Colonic mucosa (tissue), 4 donors: ENCODE data around the gene PARK7. TPM values are rescaled to one million over a fixed set of nuclear protein-coding genes. Genes with fewer than 3 reads are reported as not detected.
"Not testable (repeated sequence)": the region's sequence is repeated elsewhere in the genome, so short reads cannot be mapped to it uniquely, and the experiment has no call there.

Source experiments
- DNase-seq: peaks from one replicate; pipeline ENCODE4 v3.0.0-alpha.2; 2020
- H3K27ac ChIP-seq: fragments of 200-600 bp; one replicate; pipeline ENCODE4 v1.8.0; 2021
- H3K27me3 ChIP-seq: fragments of 200-600 bp; one replicate; pipeline ENCODE4 v1.8.0; 2021
- H3K36me3 ChIP-seq: fragments of 200-600 bp; one replicate; pipeline ENCODE4 v1.8.0; 2021
- H3K4me1 ChIP-seq: fragments of 200-600 bp; one replicate; pipeline ENCODE4 v1.8.0; 2021; ENCODE audit warnings: mild to moderate bottlenecking
- H3K4me3 ChIP-seq: fragments of 200-600 bp; one replicate; pipeline ENCODE4 v1.8.0; 2021
- H3K9ac ChIP-seq, 2 donors: one replicate each; pipeline ENCODE4 v1.7.0; 2013; ENCODE audit warnings: control low read depth in 2 of 2, low read depth in 2 of 2, low read length in 2 of 2
- H3K9me3 ChIP-seq: fragments of 200-600 bp; one replicate; pipeline ENCODE4 v1.8.0; 2021
- intact Hi-C: fragments of 100-400 bp; cut with DNase I; formaldehyde crosslinking; loops from one replicate; pipeline ENCODE4 v1.14.1; 2022
- total RNA-seq, 2 donors: library from RNA; stranded (reverse); fragmentation: NEBNext Ultra II Directional in 1 of 2; extraction: Animal tissue kit (Norgen Biotek cat#: 25700) in 1 of 2; gene quantifications; one replicate each; pipeline ENCODE4 v1.2.1, GENCODE V29; 2021
- TF ChIP-seq, protein P1 (sequence below): fragments of 200-600 bp; IDR thresholded peaks from one replicate; pipeline ENCODE4 v1.8.0; 2022; ENCODE audit warnings: antibody characterized with exemption, mild to moderate bottlenecking
- donor health status: healthy.
- donor health status: DM: no; HTN: no; CAD: no.
- donor health status: DM: no; HTN: no; CAD: no.

Gene PARK7
- total RNA-seq, 2 donors from 2014 or later: 184 to 330 TPM

DNA sequence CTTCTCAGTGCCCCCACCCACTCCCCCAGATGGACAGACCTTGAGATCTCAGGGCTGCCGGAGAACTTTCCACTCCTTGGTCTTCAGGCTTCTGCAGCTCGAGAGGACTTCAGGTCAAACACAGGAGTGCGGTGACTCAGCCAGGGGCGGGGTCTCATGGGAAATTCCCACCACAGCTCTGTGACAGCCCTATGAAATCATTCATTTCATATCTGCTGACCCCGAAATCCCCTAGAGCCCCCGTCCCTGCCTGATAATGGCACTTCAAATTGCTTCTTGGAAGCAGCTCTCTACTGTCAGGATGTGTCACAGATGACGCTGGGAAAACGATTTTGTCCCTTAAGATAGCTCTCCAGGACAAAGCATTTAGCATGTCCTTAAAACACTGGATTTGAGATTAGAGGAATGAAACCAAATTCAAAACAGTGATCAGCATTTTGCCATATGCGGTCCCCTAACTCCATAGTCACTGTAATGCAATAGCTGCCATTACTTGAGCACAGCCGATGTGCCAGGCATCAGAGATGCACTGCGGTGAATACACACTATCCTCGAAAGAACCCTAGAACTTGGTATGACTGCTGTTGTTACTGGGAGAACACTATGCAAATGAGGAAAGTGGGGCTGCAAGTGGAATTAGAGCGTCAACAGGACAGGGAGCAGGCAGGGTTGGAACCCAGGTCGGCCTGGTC lies 20.6 kb upstream of the PARK7 start, which contains the start of gene TNFRSF9:
Gene TNFRSF9, minus strand, starts transcription at position 95 of the 692 bp plus-strand sequence. CDS start 845 bp downstream, outside the sequence.
- Histone ChIP-seq H3K4me3 (no peak within 1 kb of the TSS), H3K27me3 (no peaks in the 10 kb centered on the region), H3K36me3 (no peaks in the 10 kb centered on the region), H3K27ac (no peak within 1 kb of the TSS), H3K9ac (no peak within 1 kb of the TSS), H3K9me3 (no peaks in the 10 kb centered on the region), H3K4me1 (no peaks in the 10 kb centered on the region)
- TF ChIP-seq, protein P1, sequence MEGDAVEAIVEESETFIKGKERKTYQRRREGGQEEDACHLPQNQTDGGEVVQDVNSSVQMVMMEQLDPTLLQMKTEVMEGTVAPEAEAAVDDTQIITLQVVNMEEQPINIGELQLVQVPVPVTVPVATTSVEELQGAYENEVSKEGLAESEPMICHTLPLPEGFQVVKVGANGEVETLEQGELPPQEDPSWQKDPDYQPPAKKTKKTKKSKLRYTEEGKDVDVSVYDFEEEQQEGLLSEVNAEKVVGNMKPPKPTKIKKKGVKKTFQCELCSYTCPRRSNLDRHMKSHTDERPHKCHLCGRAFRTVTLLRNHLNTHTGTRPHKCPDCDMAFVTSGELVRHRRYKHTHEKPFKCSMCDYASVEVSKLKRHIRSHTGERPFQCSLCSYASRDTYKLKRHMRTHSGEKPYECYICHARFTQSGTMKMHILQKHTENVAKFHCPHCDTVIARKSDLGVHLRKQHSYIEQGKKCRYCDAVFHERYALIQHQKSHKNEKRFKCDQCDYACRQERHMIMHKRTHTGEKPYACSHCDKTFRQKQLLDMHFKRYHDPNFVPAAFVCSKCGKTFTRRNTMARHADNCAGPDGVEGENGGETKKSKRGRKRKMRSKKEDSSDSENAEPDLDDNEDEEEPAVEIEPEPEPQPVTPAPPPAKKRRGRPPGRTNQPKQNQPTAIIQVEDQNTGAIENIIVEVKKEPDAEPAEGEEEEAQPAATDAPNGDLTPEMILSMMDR: no peak
- DNase-seq: no peak
- intact Hi-C loops: no loop called here

DNA sequence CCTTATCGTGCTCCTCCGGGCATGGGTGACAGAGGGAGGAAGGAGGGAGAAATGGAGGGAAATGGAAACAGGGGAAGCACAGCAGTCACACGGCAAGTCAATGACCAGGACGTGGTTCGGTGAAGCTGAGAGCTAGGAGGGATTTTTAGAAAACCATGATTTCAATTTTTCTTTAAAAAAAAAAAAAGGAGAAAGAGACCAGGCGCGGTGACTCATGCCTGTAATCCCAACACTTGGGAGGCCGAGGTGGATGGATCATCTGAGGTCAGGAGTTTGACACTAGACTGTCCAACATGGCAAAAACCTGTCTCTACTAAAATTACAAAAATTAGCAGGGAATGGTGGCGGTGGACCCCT lies 20.1 kb upstream of the PARK7 start:
- H3K27me3 ChIP-seq: no peaks in the 10 kb centered on the region
- no peaks in the 10 kb centered on the region for H3K4me1 ChIP-seq
- H3K4me3 ChIP-seq: no peak overlapping the region
- no peaks in the 10 kb centered on the region for H3K36me3 ChIP-seq
- H3K9ac ChIP-seq: no peak overlapping the region
- no peak for DNase-seq
- TF ChIP-seq, protein P1: no peak
- H3K27ac ChIP-seq: no peak overlapping the region
- intact Hi-C loops: no loop called here
- H3K9me3 ChIP-seq: no peaks in the 10 kb centered on the region

GRCh38 chr1:7942214-7942921 lies 19.1 kb upstream of the PARK7 start:
- no peaks in the 10 kb centered on the region for H3K27me3 ChIP-seq
- peak overlapping the region; percentile 4 for H3K27ac ChIP-seq
- H3K9ac ChIP-seq: peak overlapping the region in 1 of 2 donors; percentile 8
- H3K4me1 ChIP-seq: no peaks in the 10 kb centered on the region
- peak overlapping the region; percentile 11 for H3K4me3 ChIP-seq
- intact Hi-C loops: no loop called here
- peak; percentile 53 for DNase-seq
- no peaks in the 10 kb centered on the region for H3K9me3 ChIP-seq
- TF ChIP-seq, protein P1: no peak
- no peaks in the 10 kb centered on the region for H3K36me3 ChIP-seq

DNA sequence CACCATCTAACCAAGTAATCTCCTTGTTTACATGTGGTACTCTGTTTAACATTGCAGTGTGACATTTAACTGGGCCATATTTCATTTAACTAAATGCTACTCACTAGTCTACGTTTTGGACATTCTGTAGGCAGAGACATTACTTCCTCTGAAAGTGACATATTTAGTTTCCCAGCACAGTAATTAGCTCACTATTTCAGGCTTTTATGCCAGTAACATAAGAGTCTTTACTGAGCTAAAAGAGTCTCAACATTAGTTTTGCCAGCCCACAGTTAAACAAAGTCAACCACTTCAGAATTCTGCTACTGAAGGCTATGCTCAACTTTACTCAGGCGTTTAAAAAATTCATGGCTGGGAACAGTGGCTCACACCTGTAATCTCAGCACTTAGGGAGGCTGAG lies 18.3 kb upstream of the PARK7 start:
- no peak overlapping the region for H3K27ac ChIP-seq
- intact Hi-C loops: no loop called here
- H3K9me3 ChIP-seq: no peaks in the 10 kb centered on the region
- H3K27me3 ChIP-seq: no peaks in the 10 kb centered on the region
- no peak overlapping the region for H3K9ac ChIP-seq
- no peaks in the 10 kb centered on the region for H3K4me1 ChIP-seq
- TF ChIP-seq, protein P1: no peak
- H3K4me3 ChIP-seq: no peak overlapping the region
- no peaks in the 10 kb centered on the region for H3K36me3 ChIP-seq
- DNase-seq: no peak

GRCh38 chr1:7948960-7949359 lies 12.6 kb upstream of the PARK7 start:
- H3K9ac ChIP-seq: no peak overlapping the region
- no peaks in the 10 kb centered on the region for H3K27me3 ChIP-seq
- no peak for DNase-seq
- no peak overlapping the region for H3K4me3 ChIP-seq
- no peaks in the 10 kb centered on the region for H3K4me1 ChIP-seq
- H3K27ac ChIP-seq: no peak overlapping the region
- TF ChIP-seq, protein P1: no peak
- intact Hi-C loops: no loop called here
- no peaks in the 10 kb centered on the region for H3K9me3 ChIP-seq
- no peaks in the 10 kb centered on the region for H3K36me3 ChIP-seq

GRCh38 chr1:7952791-7953190 lies 8.7 kb upstream of the PARK7 start:
- H3K4me1 ChIP-seq, intact Hi-C loops, H3K4me3 ChIP-seq, H3K27me3 ChIP-seq, H3K27ac ChIP-seq, DNase-seq, H3K9me3 ChIP-seq, H3K36me3 ChIP-seq, H3K9ac ChIP-seq: not testable (repeated sequence)
